ENCODE measurements around the gene HOXC12. TPM values are rescaled to one million over a fixed set of nuclear protein-coding genes. Genes with fewer than 3 reads are reported as not detected.

The HOXC12 gene
- total and polyA plus RNA-seq, 7 donors, result not detected

DNA sequence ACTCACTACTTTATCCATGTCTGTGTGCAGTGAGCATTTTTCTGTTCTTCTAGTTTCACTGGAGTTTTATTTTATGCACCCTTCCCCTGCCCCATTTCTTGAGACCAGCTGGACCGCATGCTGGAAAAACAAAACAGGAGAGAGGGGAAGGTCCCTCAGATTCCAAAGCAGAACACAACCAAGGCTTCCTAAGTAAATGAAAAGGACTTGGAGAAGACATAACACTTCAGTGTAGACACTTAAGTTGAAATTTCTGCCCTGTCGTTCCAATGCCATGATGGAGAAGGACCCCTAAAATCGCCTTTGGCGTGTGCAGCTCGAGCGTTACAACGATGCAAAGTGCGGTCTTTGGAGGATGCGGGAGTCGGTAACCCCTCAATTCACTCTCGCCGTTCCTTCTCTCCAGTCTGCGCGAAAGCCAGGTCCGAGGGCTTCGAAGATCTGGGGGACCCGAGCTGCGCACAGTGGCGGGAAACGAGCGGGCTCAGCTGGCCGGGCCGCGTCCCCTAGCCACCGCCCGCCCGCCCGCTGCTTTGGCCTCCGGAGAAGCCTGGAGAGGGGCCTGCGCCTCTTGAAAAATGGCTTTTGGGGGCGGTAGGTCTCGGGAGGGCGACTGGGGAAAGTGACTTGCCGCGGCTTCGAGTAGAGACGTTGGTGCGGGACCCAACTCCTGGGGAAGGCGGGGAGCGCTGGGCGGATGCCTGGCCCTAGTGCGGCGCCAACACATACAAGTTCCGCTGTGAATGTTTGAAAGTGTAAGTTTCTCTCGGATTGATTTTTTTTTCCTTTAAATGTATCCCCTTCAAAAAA, 27.3 kb upstream of the HOXC12 start:
- peaks cover 49 to 100% (median 86%) of the 10 kb centered on the region in 3 donors for H3K27me3 ChIP-seq
- H3K27ac ChIP-seq, result no peak overlapping the region
- intact Hi-C loops (cut with DNase I), result no loop called here
- TF ChIP-seq POLR2A (IDR thresholded peaks at IDR 0.05) (no peak), POLR2AphosphoS5 (IDR thresholded peaks at IDR 0.05) (no peak)
- TF ChIP-seq, protein P1, sequence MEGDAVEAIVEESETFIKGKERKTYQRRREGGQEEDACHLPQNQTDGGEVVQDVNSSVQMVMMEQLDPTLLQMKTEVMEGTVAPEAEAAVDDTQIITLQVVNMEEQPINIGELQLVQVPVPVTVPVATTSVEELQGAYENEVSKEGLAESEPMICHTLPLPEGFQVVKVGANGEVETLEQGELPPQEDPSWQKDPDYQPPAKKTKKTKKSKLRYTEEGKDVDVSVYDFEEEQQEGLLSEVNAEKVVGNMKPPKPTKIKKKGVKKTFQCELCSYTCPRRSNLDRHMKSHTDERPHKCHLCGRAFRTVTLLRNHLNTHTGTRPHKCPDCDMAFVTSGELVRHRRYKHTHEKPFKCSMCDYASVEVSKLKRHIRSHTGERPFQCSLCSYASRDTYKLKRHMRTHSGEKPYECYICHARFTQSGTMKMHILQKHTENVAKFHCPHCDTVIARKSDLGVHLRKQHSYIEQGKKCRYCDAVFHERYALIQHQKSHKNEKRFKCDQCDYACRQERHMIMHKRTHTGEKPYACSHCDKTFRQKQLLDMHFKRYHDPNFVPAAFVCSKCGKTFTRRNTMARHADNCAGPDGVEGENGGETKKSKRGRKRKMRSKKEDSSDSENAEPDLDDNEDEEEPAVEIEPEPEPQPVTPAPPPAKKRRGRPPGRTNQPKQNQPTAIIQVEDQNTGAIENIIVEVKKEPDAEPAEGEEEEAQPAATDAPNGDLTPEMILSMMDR (IDR thresholded peaks at IDR 0.05), result no peak
- DNase-seq, result no peak
- H3K9me3 ChIP-seq, result no peaks in the 10 kb centered on the region
- no peaks in the 10 kb centered on the region for H3K36me3 ChIP-seq
- peaks cover 0 to 6% (median 2%) of the 10 kb centered on the region in 4 donors for H3K4me1 ChIP-seq
- H3K4me3 ChIP-seq, result no peak overlapping the region
- 7 to 20% methylated on average over 45 of the region's 45 CpGs for WGBS, 2 donors

DNA sequence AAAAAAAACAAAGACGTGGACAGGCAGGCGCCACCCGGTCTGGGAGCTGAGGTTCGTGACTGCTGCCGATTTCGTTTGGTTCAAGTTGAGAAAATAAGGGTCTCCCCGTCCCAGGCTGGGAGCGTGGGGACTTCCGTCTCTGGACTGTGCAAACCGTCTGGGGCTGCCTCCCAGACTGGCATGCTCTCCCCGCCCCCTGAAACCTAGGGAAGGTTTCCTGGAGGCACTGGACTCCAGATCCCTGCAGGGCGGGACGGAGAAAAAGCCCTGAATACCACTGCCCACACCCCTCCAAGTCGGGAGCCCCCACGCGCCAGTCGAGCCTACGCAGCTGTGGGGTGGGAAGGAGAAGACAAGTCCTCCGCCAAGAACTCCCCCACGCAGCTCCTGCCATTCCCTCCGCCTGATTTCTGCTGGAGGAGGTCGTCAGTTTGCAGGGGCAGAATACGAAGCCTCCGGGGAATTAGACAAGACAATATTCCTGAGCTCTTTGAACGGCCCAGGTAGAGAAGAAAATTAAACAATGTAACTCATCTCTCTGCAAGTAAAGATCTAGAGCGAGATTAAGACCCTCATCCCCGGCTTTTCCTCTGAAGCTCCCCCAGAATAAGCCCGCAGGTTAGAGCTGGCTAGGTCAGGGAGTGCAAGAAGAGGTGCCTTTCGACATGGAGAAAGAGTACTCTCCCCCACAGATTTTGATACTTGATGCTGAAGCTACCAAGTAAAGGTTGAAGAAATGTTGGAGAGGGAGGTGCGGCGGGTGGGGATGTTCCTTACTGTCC, 26.5 kb upstream of the HOXC12 start:
- H3K4me3 ChIP-seq, result no peak overlapping the region
- WGBS, 2 donors, result 6 to 11% methylated on average over 31 of the region's 31 CpGs
- intact Hi-C loops (cut with DNase I), result no loop called here
- peaks cover 49 to 100% (median 86%) of the 10 kb centered on the region in 3 donors for H3K27me3 ChIP-seq
- TF ChIP-seq POLR2A (IDR thresholded peaks at IDR 0.05), result no peak
- no peak for TF ChIP-seq EP300 (IDR thresholded peaks at IDR 0.05)
- TF ChIP-seq, protein P1 (IDR thresholded peaks at IDR 0.05), result no peak
- TF ChIP-seq POLR2AphosphoS5 (IDR thresholded peaks at IDR 0.05), result no peak
- H3K27ac ChIP-seq, result no peak overlapping the region
- no peaks in the 10 kb centered on the region for H3K36me3 ChIP-seq
- peaks cover 0 to 6% (median 2%) of the 10 kb centered on the region in 4 donors for H3K4me1 ChIP-seq
- H3K9me3 ChIP-seq, result no peaks in the 10 kb centered on the region
- DNase-seq, result no peak

DNA sequence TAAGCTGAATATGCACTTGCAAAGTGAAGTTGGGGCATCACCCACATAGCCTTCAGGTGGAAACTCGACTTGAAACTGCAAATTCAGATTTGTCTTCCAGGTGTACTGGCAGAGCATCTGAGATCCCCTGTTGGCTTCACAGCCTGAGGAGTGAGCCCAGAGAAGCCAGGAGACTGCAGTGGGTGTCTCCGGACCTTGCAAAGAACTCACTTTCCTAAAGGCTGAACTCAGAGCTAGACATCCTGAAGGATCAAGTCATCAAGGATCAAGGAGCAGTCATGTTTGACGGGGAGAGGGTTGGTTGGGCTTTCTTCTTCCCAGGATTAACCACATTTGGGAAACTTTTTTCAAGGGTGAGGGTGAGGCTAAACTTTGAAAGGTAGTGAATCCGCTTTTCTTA, 25.2 kb upstream of the HOXC12 start:
- no peak overlapping the region for H3K4me3 ChIP-seq
- H3K27ac ChIP-seq, result no peak overlapping the region
- H3K9me3 ChIP-seq, result no peaks in the 10 kb centered on the region
- TF ChIP-seq, protein P1 (IDR thresholded peaks at IDR 0.05), result no peak
- TF ChIP-seq POLR2A (IDR thresholded peaks at IDR 0.05) (no peak), POLR2AphosphoS5 (IDR thresholded peaks at IDR 0.05) (no peak), EP300 (IDR thresholded peaks at IDR 0.05) (no peak)
- intact Hi-C loops (cut with DNase I), result no loop called here
- H3K4me1 ChIP-seq, result peaks cover 0 to 6% (median 2%) of the 10 kb centered on the region in 4 donors
- no peaks in the 10 kb centered on the region for H3K36me3 ChIP-seq
- no peak for DNase-seq
- 17 to 21% methylated on average over 4 of the region's 4 CpGs for WGBS, 2 donors
- peaks cover 53 to 100% (median 95%) of the 10 kb centered on the region in 3 donors for H3K27me3 ChIP-seq

DNA sequence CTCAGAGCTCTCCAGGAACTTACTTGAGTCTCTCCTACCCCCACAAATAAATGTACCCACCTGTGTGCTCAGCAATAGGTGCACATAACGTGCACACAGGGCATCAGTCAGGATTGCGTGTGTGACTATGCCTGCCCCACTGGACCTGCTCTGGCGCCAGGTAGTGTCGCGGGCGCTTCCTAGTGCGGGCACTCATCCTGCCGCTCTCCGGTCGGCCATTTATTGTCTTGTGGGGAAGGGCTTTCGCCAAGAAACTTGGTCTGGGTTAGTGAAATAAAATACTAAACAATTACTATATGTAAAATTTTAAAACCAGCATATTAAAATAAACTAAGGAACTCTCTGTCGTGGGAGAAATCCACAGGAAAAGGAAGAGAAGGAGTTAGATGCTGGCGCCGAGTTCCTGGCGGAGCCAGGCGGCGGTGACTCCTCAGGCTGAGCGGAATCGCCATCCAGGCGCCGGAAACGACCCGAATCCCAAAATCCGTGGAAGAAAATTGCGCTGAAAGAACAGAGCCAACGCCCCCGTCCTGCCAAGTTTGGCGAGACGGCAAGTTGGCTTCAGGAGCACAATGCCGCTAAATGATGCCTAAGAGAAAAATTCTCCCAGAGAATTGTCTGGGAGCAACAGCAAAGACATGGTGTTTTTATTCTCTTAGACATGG, 24.0 kb upstream of the HOXC12 start:
- H3K27ac ChIP-seq, result no peak overlapping the region
- H3K36me3 ChIP-seq, result no peaks in the 10 kb centered on the region
- intact Hi-C loops (cut with DNase I), result no loop called here
- WGBS, 2 donors, result 7 to 18% methylated on average over 30 of the region's 30 CpGs
- peaks cover 59 to 100% (median 97%) of the 10 kb centered on the region in 3 donors for H3K27me3 ChIP-seq
- H3K9me3 ChIP-seq, result no peaks in the 10 kb centered on the region
- no peak for DNase-seq
- TF ChIP-seq, protein P1 (IDR thresholded peaks at IDR 0.05), result no peak
- TF ChIP-seq POLR2AphosphoS5 (IDR thresholded peaks at IDR 0.05) (no peak), POLR2A (IDR thresholded peaks at IDR 0.05) (no peak), EP300 (IDR thresholded peaks at IDR 0.05) (no peak)
- no peak overlapping the region for H3K4me3 ChIP-seq
- H3K4me1 ChIP-seq, result peaks cover 0 to 12% (median 7%) of the 10 kb centered on the region in 4 donors
